ENCODE data around the gene FNDC4. TPM values are rescaled to one million over a fixed set of nuclear protein-coding genes. Genes with fewer than 3 reads are reported as not detected.

The FNDC4 gene
- total RNA-seq, 1 donor from 2014 or later: not detected

Other genes starting within 250 kb of the FNDC4 start
- 0.64 and 0.68 TPM in 2 replicates for gene SLC30A3, start 232.2 kb downstream of the FNDC4 start, total RNA-seq
- not detected in 2 replicates for gene DNAJC5G, start 219.8 kb downstream of the FNDC4 start, total RNA-seq
- 0.10 TPM in 1 of 2 replicates, not detected in the other for gene TRIM54, start 212.8 kb downstream of the FNDC4 start, total RNA-seq
- gene UCN, start 186.8 kb downstream of the FNDC4 start, total RNA-seq: 1.6 and 2.6 TPM in 2 replicates
- 97.0 and 105 TPM in 2 replicates for gene MPV17, start 172.1 kb downstream of the FNDC4 start, total RNA-seq
- gene GTF3C2, start 138.4 kb downstream of the FNDC4 start, total RNA-seq: 70.0 and 77.4 TPM in 2 replicates
- gene EIF2B4, start 124.9 kb downstream of the FNDC4 start, total RNA-seq: 48.3 and 48.7 TPM in 2 replicates
- 128 and 129 TPM in 2 replicates for gene SNX17, start 124.6 kb downstream of the FNDC4 start, total RNA-seq
- 19.7 and 20.2 TPM in 2 replicates for gene ZNF513, start 114.5 kb downstream of the FNDC4 start, total RNA-seq
- 102 and 105 TPM in 2 replicates for gene PPM1G, start 85.6 kb downstream of the FNDC4 start, total RNA-seq
- gene NRBP1, start 66.6 kb downstream of the FNDC4 start, total RNA-seq: 100 and 104 TPM in 2 replicates
- gene KRTCAP3, start 52.8 kb downstream of the FNDC4 start, total RNA-seq: 4.8 and 5.5 TPM in 2 replicates
- gene IFT172, start 5.5 kb downstream of the FNDC4 start, total RNA-seq: 9.7 and 10.1 TPM in 2 replicates
- not detected in 2 replicates for gene GCKR, start 1.6 kb upstream of the FNDC4 start, total RNA-seq
- gene ZNF512, start 87.8 kb upstream of the FNDC4 start, total RNA-seq: 36.8 and 39.1 TPM in 2 replicates
- 1.0 and 2.2 TPM in 2 replicates for gene CCDC121, start 133.8 kb upstream of the FNDC4 start, total RNA-seq
- gene GPN1, start 133.8 kb upstream of the FNDC4 start, total RNA-seq: 46.4 and 49.9 TPM in 2 replicates
- 38.6 and 39.6 TPM in 2 replicates for gene SUPT7L, start 168.4 kb upstream of the FNDC4 start, total RNA-seq
- gene SLC4A1AP, start 168.7 kb upstream of the FNDC4 start, total RNA-seq: 28.6 and 30.1 TPM in 2 replicates